Natural killer cell (primary cell): ENCODE results near the gene RNF6. TPM values are rescaled to one million over a fixed set of nuclear protein-coding genes. Genes with fewer than 3 reads are reported as not detected.
A peak's percentile ranks its signal among the peaks of the same experiment; 100 is the strongest.

Source experiments
- ATAC-seq, 3 donors: fragments of 150-1000 bp in 2 of 3; fragments of 200-7000 bp in 1 of 3; cut with Tn5 transposase; 1 replicate in 1 of 3; 2 replicates in 2 of 3; pipeline ENCODE4 v1.10.0; 2021; ENCODE audit warnings: mild to moderate bottlenecking in 2 of 3, moderate library complexity in 2 of 3
- DNase-seq, 2 donors: peaks; one replicate each; pipeline versions ENCODE4 v3.0.0 to v3.0.0-alpha.2; 2013 to 2021; ENCODE audit warnings: mixed read lengths in 1 of 2
- H3K27ac ChIP-seq: one replicate; pipeline ENCODE4 v1.5.1; 2013; ENCODE audit warnings: mild to moderate bottlenecking, low read length
- H3K27me3 ChIP-seq: one replicate; pipeline ENCODE4 v1.6.1; 2013; ENCODE audit warnings: low read length; ENCODE audit not compliant: control insufficient read depth, insufficient read depth
- H3K36me3 ChIP-seq: one replicate; pipeline ENCODE4 v1.6.1; 2013; ENCODE audit warnings: low read length; ENCODE audit not compliant: control insufficient read depth, insufficient read depth
- H3K4me1 ChIP-seq: one replicate; pipeline ENCODE4 v1.6.1; 2013; ENCODE audit warnings: low read length; ENCODE audit not compliant: control insufficient read depth, insufficient read depth
- H3K4me3 ChIP-seq: one replicate; pipeline ENCODE4 v1.5.1; 2013; ENCODE audit warnings: low read length
- H3K9me3 ChIP-seq: one replicate; pipeline ENCODE4 v1.6.1; 2013; ENCODE audit warnings: low read length; ENCODE audit not compliant: control insufficient read depth, insufficient read depth
- H3K27ac Mint-ChIP-seq, 2 donors: one replicate each; pipeline ENCODE4 v1.8.0; 2022; ENCODE audit warnings: mild to moderate bottlenecking in 2 of 2, mixed read lengths in 2 of 2, moderate library complexity in 1 of 2
- H3K27me3 Mint-ChIP-seq, 2 donors: one replicate each; pipeline ENCODE4 v1.8.0; 2022; ENCODE audit warnings: low read depth in 2 of 2, mixed read lengths in 2 of 2
- H3K36me3 Mint-ChIP-seq: one replicate; pipeline ENCODE4 v1.8.0; 2022; ENCODE audit warnings: mixed read lengths
- H3K4me1 Mint-ChIP-seq, 2 donors: one replicate each; pipeline ENCODE4 v1.8.0; 2022; ENCODE audit warnings: mixed read lengths in 2 of 2
- H3K4me3 Mint-ChIP-seq: one replicate; pipeline ENCODE4 v1.8.0; 2022; ENCODE audit warnings: mild to moderate bottlenecking, moderate library complexity, mixed read lengths
- H3K9me3 Mint-ChIP-seq, 2 donors: one replicate each; pipeline ENCODE4 v1.8.0; 2022; ENCODE audit warnings: mixed read lengths in 2 of 2
- CTCF ChIP-seq: fragments of 200-600 bp; IDR thresholded peaks from one replicate; pipeline ENCODE4 v1.8.0; 2022; ENCODE audit warnings: antibody characterized with exemption
- WGBS: methylation state at CpG from one replicate; pipeline ENCODE4 v1.1.7; 2013; ENCODE audit warnings: missing lambda C conversion rate; ENCODE audit not compliant: insufficient coverage; 5-methylcytosine and 5-hydroxymethylcytosine counted together
- intact Hi-C: fragments of 100-400 bp; cut with micrococcal nuclease; formaldehyde crosslinking; loops from one replicate; pipeline ENCODE4 v1.14.2; 2022
- total RNA-seq, 4 donors: library from RNA; stranded (reverse); fragments of 120-200 nt in 1 of 4; gene quantifications; one replicate each; pipeline versions ENCODE4 v1.2.3 to v1.2.4, GENCODE V29; 2013 to 2022

RNF6 gene
- total RNA-seq, 3 donors from 2014 or later (not counting 1 experiment from before 2014, with no cell fraction given) = 49.8 to 62.3 (median 52.6) TPM

- DNase-seq (no peak), ATAC-seq (no peak)
- Mint-ChIP-seq H3K4me3 (peak overlapping the region; percentile 92), H3K27ac (peak overlapping the region; percentile 95 to 98), H3K27me3 (peaks cover under 1 to 3% of the 10 kb centered on the region in 2 donors), H3K4me1 (peaks cover 37 to 43% of the 10 kb centered on the region in 2 donors), H3K36me3 (peaks cover 7% of the 10 kb centered on the region), H3K9me3 (no peaks in the 10 kb centered on the region)
- intact Hi-C loops = no loop called here
- 87% methylated on average over 2 of the region's 2 CpGs for WGBS
- Histone ChIP-seq H3K27ac (no peak overlapping the region), H3K4me3 (peak overlapping the region; percentile 99), H3K9me3 (no peaks in the 10 kb centered on the region), H3K36me3 (peaks cover 48% of the 10 kb centered on the region), H3K4me1 (peaks cover 13% of the 10 kb centered on the region), H3K27me3 (no peaks in the 10 kb centered on the region)
- no peak for TF ChIP-seq CTCF
Measured at GRCh38 chr13:26220575-26220974, 1.5 kb downstream of the RNF6 start.

DNA sequence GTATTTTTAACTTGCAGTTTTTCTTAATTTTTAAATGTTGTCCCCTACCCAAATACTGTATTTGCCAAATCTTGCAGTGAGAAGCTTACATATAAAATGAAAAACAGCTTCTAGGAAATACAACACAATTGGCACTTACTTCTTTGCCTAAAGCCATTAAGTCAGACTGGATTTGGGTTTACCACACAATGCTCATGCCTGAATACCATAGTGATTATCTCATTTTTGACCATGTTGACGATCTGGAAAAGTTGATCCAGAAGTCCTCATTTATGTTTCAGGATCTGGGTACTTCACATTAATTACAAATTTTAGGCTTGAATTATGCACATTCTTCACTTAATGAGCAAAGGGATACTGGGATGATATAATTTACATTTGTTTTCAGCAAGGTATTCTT is 2.4 kb downstream of the RNF6 start:
- intact Hi-C loops = no loop called here
- peaks cover 43 to 49% of the 10 kb centered on the region in 2 donors for H3K4me1 Mint-ChIP-seq
- ATAC-seq = no peak

DNA sequence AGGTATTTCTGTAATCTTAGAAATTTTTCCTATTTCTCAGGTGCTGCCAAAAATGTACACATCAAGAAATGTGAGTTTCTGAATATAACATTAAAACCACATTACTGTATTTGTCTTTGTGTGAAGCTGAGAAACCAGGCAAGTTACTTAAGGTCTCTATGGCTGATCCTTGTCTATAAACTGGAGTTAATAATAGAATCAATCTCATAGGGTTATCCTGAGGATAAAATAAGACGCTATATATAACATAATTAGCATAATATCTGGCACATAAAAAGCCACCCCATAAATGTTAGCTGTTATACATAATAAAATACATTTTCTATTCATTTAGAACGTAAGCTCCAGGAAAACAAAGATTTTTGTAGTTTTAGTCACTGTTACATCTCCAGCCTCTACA is 6.1 kb downstream of the RNF6 start:
- Mint-ChIP-seq H3K4me3 (no peak overlapping the region), H3K27me3 (no peaks in the 10 kb centered on the region), H3K27ac (no peak overlapping the region), H3K4me1 (peaks cover 34 to 39% of the 10 kb centered on the region in 2 donors), H3K9me3 (no peaks in the 10 kb centered on the region), H3K36me3 (peaks cover 33% of the 10 kb centered on the region)
- no CpG with 5 or more reads among the region's 2 CpGs for WGBS
- H3K36me3 ChIP-seq = peaks cover 86% of the 10 kb centered on the region
- intact Hi-C loops = no loop called here
- H3K9me3 ChIP-seq = no peaks in the 10 kb centered on the region
- H3K27ac ChIP-seq = no peak overlapping the region
- H3K4me1 ChIP-seq = peaks cover 3% of the 10 kb centered on the region
- no peak for DNase-seq
- H3K4me3 ChIP-seq = no peak overlapping the region
- no peaks in the 10 kb centered on the region for H3K27me3 ChIP-seq
- ATAC-seq = no peak
- no peak for TF ChIP-seq CTCF

More for the DNA sequence above, 2.4 kb downstream of the RNF6 start:
- H3K27me3 Mint-ChIP-seq = no peaks in the 10 kb centered on the region
- H3K4me3 Mint-ChIP-seq = peak overlapping the region; percentile 92
- no peak for DNase-seq
- peak overlapping the region; percentile 95 to 98 for H3K27ac Mint-ChIP-seq
- WGBS = 92% methylated on average over 1 of the region's 1 CpG
- peaks cover 15% of the 10 kb centered on the region for H3K36me3 Mint-ChIP-seq
- TF ChIP-seq CTCF = no peak
- Histone ChIP-seq H3K27me3 (no peaks in the 10 kb centered on the region), H3K27ac (no peak overlapping the region), H3K4me1 (peaks cover 13% of the 10 kb centered on the region), H3K9me3 (no peaks in the 10 kb centered on the region), H3K4me3 (no peak overlapping the region), H3K36me3 (peaks cover 57% of the 10 kb centered on the region)
- H3K9me3 Mint-ChIP-seq = no peaks in the 10 kb centered on the region

DNA sequence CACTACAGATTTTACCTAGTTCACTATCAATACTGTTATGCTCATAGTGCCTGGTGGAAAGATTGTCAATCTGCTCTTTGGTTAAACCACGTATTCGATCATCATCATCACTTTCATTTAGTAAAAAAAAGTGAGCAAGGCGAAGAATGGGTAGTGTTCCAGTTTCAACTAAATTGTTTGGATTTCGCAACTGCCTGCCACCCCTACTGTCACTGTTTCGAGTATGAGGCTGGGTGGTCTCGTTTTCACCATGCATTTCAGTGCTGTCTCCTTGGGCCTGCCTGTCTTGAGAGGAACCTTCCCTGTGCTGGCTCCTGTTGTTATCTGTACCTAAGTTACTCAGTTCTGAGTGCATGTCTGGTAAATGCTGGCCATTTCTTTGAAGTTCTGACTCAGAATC is 8.1 kb downstream of the RNF6 start:
- H3K9me3 ChIP-seq = no peaks in the 10 kb centered on the region
- Mint-ChIP-seq H3K36me3 (peaks cover 26% of the 10 kb centered on the region), H3K27ac (no peak overlapping the region), H3K27me3 (no peaks in the 10 kb centered on the region), H3K4me1 (peaks cover 20% of the 10 kb centered on the region in 2 donors), H3K4me3 (no peak overlapping the region), H3K9me3 (no peaks in the 10 kb centered on the region)
- H3K36me3 ChIP-seq = peaks cover 85% of the 10 kb centered on the region
- no peaks in the 10 kb centered on the region for H3K27me3 ChIP-seq
- no peak overlapping the region for H3K27ac ChIP-seq
- H3K4me3 ChIP-seq = no peak overlapping the region
- no peak for TF ChIP-seq CTCF
- intact Hi-C loops = no loop called here
- whole genome bisulfite sequencing = over 99% methylated on average over 6 of the region's 6 CpGs
- ATAC-seq (no peak), DNase-seq (no peak)
- H3K4me1 ChIP-seq = no peaks in the 10 kb centered on the region
